AG04449 (cell line): ENCODE data around the gene SIRT5.

ENCODE experiments used
- CTCF ChIA-PET: fragments of 350-600 bp; formaldehyde crosslinking; extraction: SDS; loops from one replicate; lab custom pipeline; 2021; ENCODE audit warnings: antibody characterized with exemption; lab: Yijun Ruan, JAX
- POLR2A ChIA-PET: fragments of 400-600, 350-600 bp; formaldehyde crosslinking; extraction: SDS; loops from one replicate; lab custom pipeline; 2020; ENCODE audit warnings: antibody characterized with exemption, inconsistent platforms; lab: Yijun Ruan, JAX
- DNase-seq: peaks from one replicate; pipeline ENCODE4 v3.0.0-alpha.2; 2010; ENCODE audit warnings: low read depth, low spot score
- H3K4me3 ChIP-seq: 2 replicates; pipeline ENCODE4 v1.5.1; 2011; ENCODE audit warnings: low read depth, mild to moderate bottlenecking, control low read depth, low read length
- TF ChIP-seq, protein P1 (sequence below): IDR thresholded peaks from one replicate; pipeline ENCODE4 v1.5.1; 2011; ENCODE audit warnings: mild to moderate bottlenecking, moderate library complexity, low read length, control low read depth, inconsistent platforms; ENCODE audit not compliant: insufficient read depth; ENCODE audit errors: missing control alignments

SIRT5 gene

DNA sequence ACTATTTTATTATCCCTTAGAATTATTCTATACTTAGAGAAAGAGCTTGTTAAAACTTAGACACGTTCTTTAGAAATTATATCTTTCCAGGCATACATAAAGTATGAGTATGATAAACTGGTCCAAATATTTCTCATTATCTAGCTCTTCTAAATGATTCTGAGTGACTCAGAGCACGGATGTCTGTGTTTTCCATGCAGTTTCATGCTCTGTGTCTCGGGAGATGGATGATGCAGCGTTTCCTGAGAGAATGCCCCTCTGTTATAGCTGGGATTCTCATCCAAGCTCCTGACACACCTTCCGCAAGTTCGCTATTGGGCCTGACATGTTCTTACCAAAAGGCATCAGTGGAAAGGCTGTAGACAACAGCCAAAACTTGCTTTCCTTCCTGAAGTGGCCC, 19.3 kb downstream of the SIRT5 start:
- no peak for DNase-seq
- H3K4me3 ChIP-seq = no peak overlapping the region
- TF ChIP-seq, protein P1, sequence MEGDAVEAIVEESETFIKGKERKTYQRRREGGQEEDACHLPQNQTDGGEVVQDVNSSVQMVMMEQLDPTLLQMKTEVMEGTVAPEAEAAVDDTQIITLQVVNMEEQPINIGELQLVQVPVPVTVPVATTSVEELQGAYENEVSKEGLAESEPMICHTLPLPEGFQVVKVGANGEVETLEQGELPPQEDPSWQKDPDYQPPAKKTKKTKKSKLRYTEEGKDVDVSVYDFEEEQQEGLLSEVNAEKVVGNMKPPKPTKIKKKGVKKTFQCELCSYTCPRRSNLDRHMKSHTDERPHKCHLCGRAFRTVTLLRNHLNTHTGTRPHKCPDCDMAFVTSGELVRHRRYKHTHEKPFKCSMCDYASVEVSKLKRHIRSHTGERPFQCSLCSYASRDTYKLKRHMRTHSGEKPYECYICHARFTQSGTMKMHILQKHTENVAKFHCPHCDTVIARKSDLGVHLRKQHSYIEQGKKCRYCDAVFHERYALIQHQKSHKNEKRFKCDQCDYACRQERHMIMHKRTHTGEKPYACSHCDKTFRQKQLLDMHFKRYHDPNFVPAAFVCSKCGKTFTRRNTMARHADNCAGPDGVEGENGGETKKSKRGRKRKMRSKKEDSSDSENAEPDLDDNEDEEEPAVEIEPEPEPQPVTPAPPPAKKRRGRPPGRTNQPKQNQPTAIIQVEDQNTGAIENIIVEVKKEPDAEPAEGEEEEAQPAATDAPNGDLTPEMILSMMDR = no peak
- CTCF ChIA-PET = interaction anchor here (0.8 to 3.1 kb wide), 6 partner anchors 13 to 262 kb away, joined by 3 to 24 read pairs (median 3); partner anchors contain the start of genes NOL7 and SIRT5
- POLR2A ChIA-PET = interaction anchor here (0.6 to 1.5 kb wide), 2 partner anchors 13 to 21 kb away, joined by 3 to 4 read pairs; partner anchors contain the start of gene NOL7

DNA sequence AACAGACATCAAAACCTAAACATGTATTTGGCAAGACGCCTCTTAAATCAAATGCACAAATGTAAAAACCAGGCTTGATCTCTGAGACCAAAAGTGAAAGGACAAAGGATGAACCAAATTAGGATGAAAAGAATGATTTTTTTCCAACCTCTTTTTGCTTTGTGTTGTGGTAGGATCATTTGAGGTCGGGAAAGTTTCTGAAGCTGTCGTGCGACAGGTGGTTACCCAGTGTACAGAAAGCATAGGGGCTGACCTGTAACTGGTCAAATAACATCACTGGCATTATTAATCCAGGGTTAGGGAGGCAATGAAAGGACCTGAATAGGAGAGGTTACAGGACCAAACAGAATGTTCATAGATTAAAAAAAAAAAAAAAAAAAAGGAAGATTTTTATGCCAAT, 22.7 kb downstream of the SIRT5 start:
- POLR2A ChIA-PET = no interaction called here
- TF ChIP-seq, protein P1 = no peak
- CTCF ChIA-PET = interaction anchor here (1.6 kb wide), 1 partner anchor 22 kb away, joined by 6 read pairs; the partner anchor contains the start of gene SIRT5
- no peak overlapping the region for H3K4me3 ChIP-seq
- DNase-seq = no peak

DNA sequence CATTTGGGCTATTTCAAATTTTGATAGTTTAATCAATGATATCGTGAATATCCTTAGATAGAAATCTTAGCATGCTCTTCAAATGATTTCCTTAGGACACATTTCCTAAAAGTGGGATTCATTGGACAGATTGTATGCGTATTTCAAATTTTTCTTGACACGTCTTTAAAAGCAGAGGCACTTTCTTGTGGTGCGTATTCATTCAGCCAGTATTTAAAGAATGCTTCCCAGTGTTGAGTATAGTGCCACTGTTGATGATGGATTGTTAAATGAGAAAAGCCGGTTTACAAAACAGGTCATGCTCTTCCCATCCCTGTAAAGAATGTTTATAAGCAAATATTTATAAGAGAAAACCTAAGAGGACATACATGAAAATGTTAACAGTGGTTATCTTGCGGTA, 25.6 kb downstream of the SIRT5 start:
- ChIA-PET CTCF (interaction anchor here (2.1 kb wide), 1 partner anchor 265 kb away, joined by 6 read pairs; no protein-coding TSS in a partner anchor), POLR2A (no interaction called here)
- TF ChIP-seq, protein P1 = no peak
- DNase-seq = no peak
- H3K4me3 ChIP-seq = no peak overlapping the region

DNA sequence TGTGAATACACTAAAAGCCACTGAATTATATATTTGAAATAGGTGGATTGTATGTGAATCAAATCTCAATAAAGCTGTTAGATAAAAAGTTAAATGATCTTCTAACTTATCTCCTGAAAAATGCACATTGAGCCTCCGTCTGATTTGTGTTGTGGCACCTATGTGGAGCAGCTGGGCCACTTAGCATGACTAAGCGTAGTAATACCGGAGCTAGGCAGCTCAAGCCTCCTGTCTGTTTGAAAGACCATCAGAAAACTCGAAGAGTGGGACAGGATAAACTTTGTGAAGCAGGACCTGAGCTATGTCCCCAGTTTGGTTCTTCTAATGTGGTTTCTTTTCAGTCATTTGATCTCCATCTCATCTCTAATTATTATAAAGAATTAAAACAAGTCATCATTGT, 29.7 kb downstream of the SIRT5 start:
- no peak for DNase-seq
- ChIA-PET CTCF (interaction anchor here (1.0 to 3.9 kb wide), 2 partner anchors 11 to 146 kb away, joined by 3 to 19 read pairs; partner anchors contain the start of gene NOL7), POLR2A (no interaction called here)
- no peak overlapping the region for H3K4me3 ChIP-seq
- TF ChIP-seq, protein P1 = no peak

DNA sequence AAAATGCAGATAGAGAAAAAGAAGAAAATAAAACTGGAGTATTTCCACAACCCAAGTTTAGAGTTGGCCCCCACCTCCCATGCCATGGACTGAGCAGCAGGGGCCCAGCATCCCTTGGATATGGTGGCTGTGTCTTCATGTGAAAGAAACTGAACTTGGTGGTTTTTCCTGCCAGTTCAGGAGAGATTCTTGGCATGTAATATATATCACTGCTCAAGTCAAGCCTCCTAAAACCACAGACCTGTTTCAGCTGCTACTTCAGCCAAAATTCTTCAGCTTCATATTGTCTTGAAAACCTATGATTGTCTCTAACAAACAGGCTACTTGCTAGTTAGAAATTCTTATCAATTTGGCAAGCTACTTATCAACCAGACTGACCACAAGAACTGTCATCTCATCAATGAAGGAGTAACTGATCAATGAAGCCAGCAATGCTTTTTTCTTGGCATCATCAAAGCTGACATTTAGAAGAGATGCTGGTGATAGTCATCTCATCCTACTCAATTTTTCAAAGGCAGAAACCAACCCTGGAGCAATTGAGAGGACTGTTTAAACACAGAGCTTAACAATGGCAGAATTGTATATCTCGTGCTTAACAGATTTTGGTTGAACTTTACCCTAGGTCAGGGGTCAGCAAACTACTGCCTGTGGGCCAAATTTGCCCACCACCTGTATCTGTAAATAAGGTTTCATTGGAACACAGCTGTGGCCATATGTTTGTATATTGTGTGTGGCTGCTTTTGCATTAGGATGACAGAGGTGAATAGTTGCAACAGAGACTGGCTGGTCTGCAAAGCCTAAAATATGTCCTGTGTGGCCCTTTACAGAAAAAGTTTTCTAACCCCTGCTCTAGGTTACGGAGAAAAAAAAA, 30.4 kb downstream of the SIRT5 start:
- CTCF ChIA-PET = interaction anchor here (1.0 to 3.9 kb wide), 3 partner anchors 10 to 145 kb away, joined by 3 to 19 read pairs (median 12); partner anchors contain the start of gene NOL7
- no peak for DNase-seq
- POLR2A ChIA-PET = no interaction called here
- H3K4me3 ChIP-seq = no peak overlapping the region
- TF ChIP-seq, protein P1 = no peak

DNA sequence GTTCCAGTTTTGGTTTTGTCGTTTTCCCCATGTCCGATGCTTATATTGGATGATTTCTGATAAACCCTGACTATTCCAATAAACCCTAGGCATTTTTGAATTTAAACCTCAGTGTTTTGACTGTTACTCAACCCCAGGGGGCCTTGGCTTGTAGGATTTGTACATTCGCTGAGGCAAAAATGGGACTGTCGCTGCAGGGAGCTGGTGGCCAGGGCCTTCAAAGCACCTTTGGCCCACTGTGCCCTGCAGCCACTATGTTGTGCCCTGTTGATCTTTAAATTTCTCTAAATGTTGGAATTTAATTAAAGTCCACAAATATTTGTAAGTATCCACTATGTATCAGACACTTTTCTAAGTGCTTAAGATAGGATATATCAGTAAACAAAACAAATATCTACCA, 31.2 kb downstream of the SIRT5 start:
- TF ChIP-seq, protein P1 = no peak
- DNase-seq = no peak
- ChIA-PET POLR2A (interaction anchor here (1.3 kb wide), 1 partner anchor 9 kb away, joined by 6 read pairs; the partner anchor contains the start of gene NOL7), CTCF (interaction anchor here (2.1 to 3.9 kb wide), 2 partner anchors 9 to 30 kb away, joined by 12 to 19 read pairs; partner anchors contain the start of gene NOL7)
- no peak overlapping the region for H3K4me3 ChIP-seq
